OCI-LY3 (cell line): ENCODE results near the gene CLEC10A.

Experiments used
- H2AFZ ChIP-seq: fragments of 200-600, 300-600 bp; shearing (Covaris generic); 2 replicates; pipeline ENCODE4 v1.6.0; 2014; ENCODE audit warnings: antibody characterized with exemption, low read depth, low read length
- H3K27ac ChIP-seq: fragments of 200-600, 300-600 bp; sonication (generic); 2 replicates; pipeline ENCODE4 v1.5.1; 2014; ENCODE audit warnings: mild to moderate bottlenecking, low read length, moderate library complexity, mixed read lengths
- H3K27me3 ChIP-seq: fragments of 200-600, 300-600 bp; sonication (generic); 2 replicates; pipeline ENCODE4 v1.6.1; 2014; ENCODE audit warnings: low read depth, low read length, mixed read lengths
- H3K36me3 ChIP-seq: fragments of 200-600, 300-600 bp; sonication (generic); replicated peaks from 2 replicates; pipeline ENCODE3; 2014; ENCODE audit warnings: low read depth, low read length, mixed read lengths
- H3K4me1 ChIP-seq: fragments of 300-600, 200-600 bp; sonication (generic); 2 replicates; pipeline ENCODE4 v1.6.1; 2014; ENCODE audit warnings: low read length, mixed read lengths
- H3K4me2 ChIP-seq: fragments of 200-600, 300-600 bp; sonication (generic); 2 replicates; pipeline ENCODE4 v1.6.1; 2014; ENCODE audit warnings: low read length, mixed read lengths
- H3K4me3 ChIP-seq: fragments of 300-600, 200-600 bp; sonication (generic); 2 replicates; pipeline ENCODE4 v1.5.1; 2014; ENCODE audit warnings: antibody characterized with exemption, mild to moderate bottlenecking, low read length, moderate library complexity
- H3K79me2 ChIP-seq: fragments of 300-600, 200-600 bp; shearing (Covaris generic); 2 replicates; pipeline ENCODE4 v1.6.1; 2014; ENCODE audit warnings: mild to moderate bottlenecking, low read length, mixed read lengths
- H3K9ac ChIP-seq: fragments of 300-600, 200-600 bp; shearing (Covaris generic); 2 replicates; pipeline ENCODE4 v1.6.0; 2014; ENCODE audit warnings: mild to moderate bottlenecking, low read length, moderate library complexity
- H3K9me3 ChIP-seq: fragments of 200-600, 300-600 bp; shearing (Covaris generic); 2 replicates; pipeline ENCODE4 v1.6.1; 2014; ENCODE audit warnings: low read length, mixed read lengths; ENCODE audit not compliant: insufficient read depth
- H4K20me1 ChIP-seq: fragments of 200-600, 300-600 bp; sonication (generic); 2 replicates; pipeline ENCODE4 v1.6.1; 2016; ENCODE audit warnings: low read length, mixed read lengths; ENCODE audit not compliant: insufficient read depth
- CTCF ChIP-seq: fragments of 200-600, 300-600 bp; sonication (generic); IDR thresholded peaks from 2 replicates; pipeline ENCODE4 v1.5.1; 2014; ENCODE audit warnings: antibody characterized with exemption, low read length, low read depth
- EZH2phosphoT487 ChIP-seq: fragments of 200-600 bp; shearing (Covaris generic); IDR thresholded peaks from 2 replicates; pipeline ENCODE4 v1.6.1; 2018; ENCODE audit warnings: antibody characterized with exemption, mixed run types, low read depth

Gene CLEC10A

GRCh38 chr17:7043182-7043496 is 36.9 kb downstream of the CLEC10A start:
- Histone ChIP-seq H3K27ac (no peak overlapping the region), H3K9ac (no peak overlapping the region), H4K20me1 (no peaks in the 10 kb centered on the region), H3K4me1 (peaks cover 9% of the 10 kb centered on the region; the same call in 1 of the 2 replicates), H3K4me2 (no peak overlapping the region), H3K4me3 (no peak overlapping the region), H3K27me3 (no peaks in the 10 kb centered on the region), H3K9me3 (no peaks in the 10 kb centered on the region), H3K79me2 (no peaks in the 10 kb centered on the region), H2AFZ (no peak overlapping the region), H3K36me3 (no peaks in the 10 kb centered on the region)
- TF ChIP-seq EZH2phosphoT487 (no peak), CTCF (no peak)

- H3K4me2 ChIP-seq: no peak overlapping the region
Measured at GRCh38 chr17:7042501-7043181, 37.4 kb downstream of the CLEC10A start.

GRCh38 chr17:7041607-7042500 is 38.2 kb downstream of the CLEC10A start:
- Histone ChIP-seq H4K20me1 (no peaks in the 10 kb centered on the region), H3K36me3 (no peaks in the 10 kb centered on the region), H3K9ac (no peak overlapping the region), H3K9me3 (no peaks in the 10 kb centered on the region), H2AFZ (no peak overlapping the region), H3K4me2 (no peak overlapping the region), H3K4me1 (peaks cover 10% of the 10 kb centered on the region), H3K79me2 (peaks cover under 1% of the 10 kb centered on the region; the same call in 1 of the 2 replicates), H3K27ac (no peak overlapping the region), H3K27me3 (no peaks in the 10 kb centered on the region), H3K4me3 (no peak overlapping the region)
- TF ChIP-seq CTCF: no peak
- no peak for TF ChIP-seq EZH2phosphoT487

More at GRCh38 chr17:7042501-7043181, 37.4 kb downstream of the CLEC10A start:
- H3K27me3 ChIP-seq: no peaks in the 10 kb centered on the region
- H3K4me3 ChIP-seq: no peak overlapping the region
- TF ChIP-seq EZH2phosphoT487 (no peak), CTCF (no peak)
- no peak overlapping the region for H3K9ac ChIP-seq
- H3K27ac ChIP-seq: no peak overlapping the region
- peaks cover 9% of the 10 kb centered on the region; the same call in 1 of the 2 replicates for H3K4me1 ChIP-seq
- H3K36me3 ChIP-seq: no peaks in the 10 kb centered on the region
- H3K9me3 ChIP-seq: no peaks in the 10 kb centered on the region
- H3K79me2 ChIP-seq: no peaks in the 10 kb centered on the region
- no peaks in the 10 kb centered on the region for H4K20me1 ChIP-seq
- no peak overlapping the region for H2AFZ ChIP-seq

GRCh38 chr17:7039832-7040231 is 40.2 kb downstream of the CLEC10A start:
- Histone ChIP-seq H3K27ac (no peak overlapping the region), H3K9me3 (no peaks in the 10 kb centered on the region), H3K9ac (no peak overlapping the region), H4K20me1 (no peaks in the 10 kb centered on the region), H2AFZ (no peak overlapping the region), H3K4me3 (no peak overlapping the region), H3K4me1 (peaks cover 6% of the 10 kb centered on the region), H3K79me2 (peaks cover 13% of the 10 kb centered on the region), H3K4me2 (no peak overlapping the region), H3K27me3 (no peaks in the 10 kb centered on the region), H3K36me3 (no peaks in the 10 kb centered on the region)
- no peak for TF ChIP-seq CTCF
